GM13977 (cell line): Measurements from ENCODE around the gene CDH8.

ENCODE experiments used
- DNase-seq: peaks from one replicate; pipeline ENCODE4 v3.0.0; 2012; ENCODE audit warnings: low spot score
- CTCF ChIP-seq: IDR thresholded peaks from 2 replicates; pipeline ENCODE4 v1.5.1; 2012; ENCODE audit warnings: mild to moderate bottlenecking, control low read depth; ENCODE audit not compliant: insufficient read depth; ENCODE audit errors: extremely low read depth, missing control alignments
- in situ Hi-C: fragments of 300-500 bp; cut with MboI; formaldehyde crosslinking; loops from one replicate; pipeline ENCODE4 v1.12.0; 2022; ENCODE audit warnings: low sequenced_read_pairs, low pct_unique_long_range_greater_than_20kb, mixed read lengths, inconsistent platforms; ENCODE audit not compliant: unreplicated experiment

CDH8 gene

DNA sequence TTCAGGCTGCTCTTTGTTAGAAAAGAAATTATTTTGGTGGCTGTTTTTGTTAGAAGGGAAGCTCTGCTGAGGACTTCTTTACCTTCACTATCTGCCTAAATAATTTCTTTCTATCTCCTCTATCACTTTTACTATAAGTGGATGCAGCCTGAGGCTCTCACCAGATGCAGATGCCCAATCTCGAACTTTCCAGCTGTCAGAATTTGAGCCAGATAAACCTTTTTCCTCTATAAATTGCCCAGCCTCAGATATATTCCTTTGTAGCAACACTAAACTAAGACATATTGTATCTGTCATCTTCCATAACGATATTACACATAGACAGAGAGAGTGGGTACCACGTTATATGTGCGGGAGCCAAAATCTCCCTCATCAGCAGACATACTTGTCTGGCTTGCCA is 15.7 kb upstream of the CDH8 start:
- in situ Hi-C loops = no loop called here
- TF ChIP-seq CTCF = no peak
- DNase-seq = no peak

- no peak for TF ChIP-seq CTCF
- DNase-seq = no peak
- in situ Hi-C loops = no loop called here
Measured at GRCh38 chr16:62050793-62051192, 14.6 kb upstream of the CDH8 start.

DNA sequence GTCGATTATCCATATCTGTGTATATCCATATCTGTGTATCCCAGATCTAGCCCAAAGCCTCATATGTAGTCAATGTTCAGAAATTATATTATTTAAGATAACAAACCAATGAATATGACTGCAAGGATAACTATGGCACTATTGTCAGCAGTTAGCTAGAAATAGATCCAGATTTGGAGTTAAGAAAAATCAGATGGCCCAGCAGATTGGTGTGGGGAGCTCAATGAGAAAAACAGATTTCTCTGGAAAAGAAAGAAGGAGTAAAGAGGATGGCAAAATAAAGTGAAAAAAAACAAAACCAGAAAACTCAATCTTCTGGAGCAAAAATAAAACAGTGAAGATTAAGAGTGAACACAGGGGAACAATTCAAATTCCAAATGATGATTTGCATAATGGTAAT is 10.6 kb upstream of the CDH8 start:
- no peak for DNase-seq
- in situ Hi-C loops = no loop called here

GRCh38 chr16:62041401-62041800 is 5.2 kb upstream of the CDH8 start:
- peak; percentile 58 for TF ChIP-seq CTCF
- no peak for DNase-seq
- in situ Hi-C loops = no loop called here

More for the DNA sequence above, 10.6 kb upstream of the CDH8 start:
- no peak for TF ChIP-seq CTCF

- no peak for DNase-seq
- TF ChIP-seq CTCF = no peak
- in situ Hi-C loops = no loop called here
Measured at GRCh38 chr16:62038646-62039045, 2.4 kb upstream of the CDH8 start.

DNA sequence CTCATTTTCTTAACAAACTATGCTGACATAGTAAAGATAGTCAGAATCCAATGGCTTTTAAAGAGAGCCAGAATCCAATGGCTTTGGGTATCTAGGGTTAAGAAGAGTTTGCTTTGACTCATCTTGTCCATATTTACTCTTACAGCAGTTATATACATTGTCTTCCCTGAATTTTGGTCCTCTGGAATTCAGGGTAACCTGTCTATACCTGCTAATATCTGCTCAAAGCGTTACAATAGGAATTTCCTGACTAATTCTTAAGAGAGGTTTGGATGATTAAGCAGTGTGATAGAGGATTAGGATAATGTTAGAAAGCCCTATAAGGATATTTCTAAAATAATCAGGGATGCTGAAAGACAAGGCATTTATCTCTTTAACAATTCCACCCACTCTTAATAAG is 2.0 kb upstream of the CDH8 start:
- no peak for DNase-seq
- in situ Hi-C loops = no loop called here
- no peak for TF ChIP-seq CTCF

- in situ Hi-C loops = no loop called here
- no peak for TF ChIP-seq CTCF
- DNase-seq = no peak
Measured at GRCh38 chr16:62036802-62037135, 531 bp upstream of the CDH8 start.
